Lung (tissue), 12 donors: Measurements from ENCODE around the gene PITX2. TPM values are rescaled to one million over a fixed set of nuclear protein-coding genes. Genes with fewer than 3 reads are reported as not detected.

Experiments
- ATAC-seq: fragments of 200-7000 bp; cut with Tn5 transposase; one replicate; pipeline ENCODE4 v1.9.1; 2020; ENCODE audit warnings: moderate number of reproducible peaks; ENCODE audit not compliant: insufficient read depth, low FRiP score
- DNase-seq, 3 donors: peaks; one replicate each; pipeline ENCODE4 v3.0.0-alpha.2; 2013 to 2017
- H3K27ac ChIP-seq, 2 donors: one replicate each; pipeline ENCODE4 v1.5.1; 2013; ENCODE audit warnings: mild to moderate bottlenecking in 2 of 2, moderate library complexity in 2 of 2, control low read depth in 1 of 2, inconsistent platforms in 1 of 2, low read depth in 1 of 2, low read length in 1 of 2
- H3K27me3 ChIP-seq, 3 donors: one replicate each; pipeline ENCODE4 v1.5.1; 2013; ENCODE audit warnings: low read length in 2 of 3; ENCODE audit not compliant: control insufficient read depth in 3 of 3, insufficient read depth in 3 of 3
- H3K36me3 ChIP-seq, 4 donors: one replicate each; pipeline ENCODE4 v1.5.1; 2013; ENCODE audit warnings: low read length in 4 of 4, mild to moderate bottlenecking in 1 of 4, moderate library complexity in 1 of 4; ENCODE audit not compliant: control insufficient read depth in 4 of 4, insufficient read depth in 4 of 4
- H3K4me1 ChIP-seq, 5 donors: one replicate each; pipeline ENCODE4 v1.5.1; 2013; ENCODE audit warnings: low read length in 5 of 5, mild to moderate bottlenecking in 2 of 5, moderate library complexity in 1 of 5; ENCODE audit not compliant: control insufficient read depth in 5 of 5, insufficient read depth in 5 of 5
- H3K4me3 ChIP-seq: one replicate; pipeline ENCODE4 v1.5.1; 2013; ENCODE audit warnings: mild to moderate bottlenecking, control low read depth, moderate library complexity
- H3K9ac ChIP-seq, 2 donors: one replicate each; pipeline ENCODE4 v1.5.1; 2013; ENCODE audit warnings: low read length in 2 of 2, control low read depth in 1 of 2; ENCODE audit not compliant: insufficient read depth in 1 of 2
- H3K9me3 ChIP-seq, 4 donors: one replicate each; pipeline ENCODE4 v1.5.1; 2013; ENCODE audit warnings: low read length in 3 of 4, mild to moderate bottlenecking in 1 of 4, moderate library complexity in 1 of 4; ENCODE audit not compliant: control insufficient read depth in 4 of 4, insufficient read depth in 3 of 4
- WGBS, 2 donors: extraction: QIAGEN DNeasy Blood & Tissue Kit; methylation state at CpG; one replicate each; pipeline ENCODE4 v1.1.7; 2013; 5-methylcytosine and 5-hydroxymethylcytosine counted together
- polyA plus RNA-seq, 2 donors: library from polyadenylated mRNA; stranded (reverse); fragments of 200-250 nt; gene quantifications; one replicate each; pipeline ENCODE4 v1.2.1, GENCODE V29; 2013
- total RNA-seq, 2 donors: library from RNA; depleted of rRNA in 1 of 2; stranded (reverse); fragments of >200 nt in 1 of 2; gene quantifications; one replicate each; pipeline ENCODE4 v1.2.1, GENCODE V29; 2014 to 2021
- TF ChIP-seq, protein P1 (sequence below): IDR thresholded peaks from 2 replicates; pipeline ENCODE4 v1.5.1; 2012; ENCODE audit warnings: mild to moderate bottlenecking; ENCODE audit errors: control extremely low read depth, extremely low read depth
- donor health status: control.
- donor health status: control.
- donor health status: Bipolar disorder and iron deficiency.
- donor health status: healthy.
- donor health status: DM: yes; HTN: yes; CAD: no.

Gene PITX2
- total and polyA plus RNA-seq, 4 donors = not detected

- Histone ChIP-seq H3K36me3 (no peaks in the 10 kb centered on the region), H3K9ac (no peak overlapping the region), H3K27ac (no peak overlapping the region), H3K4me1 (no peaks in the 10 kb centered on the region), H3K9me3 (peaks cover 0 to 2% (median 0%) of the 10 kb centered on the region in 4 donors), H3K27me3 (no peaks in the 10 kb centered on the region), H3K4me3 (no peak overlapping the region)
- ATAC-seq (peak; percentile 75), DNase-seq (no peak)
- TF ChIP-seq, protein P1, sequence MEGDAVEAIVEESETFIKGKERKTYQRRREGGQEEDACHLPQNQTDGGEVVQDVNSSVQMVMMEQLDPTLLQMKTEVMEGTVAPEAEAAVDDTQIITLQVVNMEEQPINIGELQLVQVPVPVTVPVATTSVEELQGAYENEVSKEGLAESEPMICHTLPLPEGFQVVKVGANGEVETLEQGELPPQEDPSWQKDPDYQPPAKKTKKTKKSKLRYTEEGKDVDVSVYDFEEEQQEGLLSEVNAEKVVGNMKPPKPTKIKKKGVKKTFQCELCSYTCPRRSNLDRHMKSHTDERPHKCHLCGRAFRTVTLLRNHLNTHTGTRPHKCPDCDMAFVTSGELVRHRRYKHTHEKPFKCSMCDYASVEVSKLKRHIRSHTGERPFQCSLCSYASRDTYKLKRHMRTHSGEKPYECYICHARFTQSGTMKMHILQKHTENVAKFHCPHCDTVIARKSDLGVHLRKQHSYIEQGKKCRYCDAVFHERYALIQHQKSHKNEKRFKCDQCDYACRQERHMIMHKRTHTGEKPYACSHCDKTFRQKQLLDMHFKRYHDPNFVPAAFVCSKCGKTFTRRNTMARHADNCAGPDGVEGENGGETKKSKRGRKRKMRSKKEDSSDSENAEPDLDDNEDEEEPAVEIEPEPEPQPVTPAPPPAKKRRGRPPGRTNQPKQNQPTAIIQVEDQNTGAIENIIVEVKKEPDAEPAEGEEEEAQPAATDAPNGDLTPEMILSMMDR = no peak
- WGBS, 2 donors = 68 to 85% methylated on average over 6 of the region's 6 CpGs
Observed at GRCh38 chr4:110653321-110654253, 30.7 kb upstream of the PITX2 start.

DNA sequence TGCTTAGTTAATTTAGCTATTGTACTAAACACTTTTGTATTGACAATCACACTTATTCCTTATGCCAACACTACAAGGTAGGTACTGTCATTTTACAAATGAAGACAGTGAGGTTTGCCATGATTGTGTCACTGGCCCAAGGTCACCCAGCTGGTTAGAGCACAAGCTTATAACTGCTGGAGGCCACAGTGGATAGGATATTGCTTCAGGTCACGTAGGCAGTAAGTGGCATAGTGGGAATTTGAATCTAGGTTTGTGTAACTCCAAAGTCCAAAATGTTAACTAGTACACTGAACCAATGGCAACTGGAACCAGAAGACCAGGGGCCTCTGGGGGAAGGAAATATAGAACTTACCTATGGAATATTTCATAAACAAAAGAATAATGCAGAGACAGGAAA, 21.1 kb upstream of the PITX2 start:
- peaks cover 5 to 86% (median 81%) of the 10 kb centered on the region in 3 donors for H3K27me3 ChIP-seq
- H3K4me1 ChIP-seq = no peaks in the 10 kb centered on the region
- 75 to 78% methylated on average over 1 of the region's 1 CpG for WGBS, 2 donors
- no peak for ATAC-seq
- H3K9me3 ChIP-seq = peaks cover 0 to 6% (median 0%) of the 10 kb centered on the region in 4 donors
- H3K27ac ChIP-seq = no peak overlapping the region
- no peak overlapping the region for H3K4me3 ChIP-seq
- DNase-seq = no peak
- H3K9ac ChIP-seq = no peak overlapping the region
- TF ChIP-seq, protein P1 = no peak
- no peaks in the 10 kb centered on the region for H3K36me3 ChIP-seq

- peaks cover 5 to 92% (median 90%) of the 10 kb centered on the region in 3 donors for H3K27me3 ChIP-seq
- TF ChIP-seq, protein P1 = no peak
- WGBS, 2 donors = 60 to 80% methylated on average over 1 of the region's 1 CpG
- DNase-seq (no peak), ATAC-seq (no peak)
- H3K27ac ChIP-seq = no peak overlapping the region
- peaks cover 0 to 6% (median 0%) of the 10 kb centered on the region in 4 donors for H3K9me3 ChIP-seq
- H3K9ac ChIP-seq = no peak overlapping the region
- no peaks in the 10 kb centered on the region for H3K4me1 ChIP-seq
- no peak overlapping the region for H3K4me3 ChIP-seq
- H3K36me3 ChIP-seq = no peaks in the 10 kb centered on the region
Observed at GRCh38 chr4:110643096-110643495, 20.2 kb upstream of the PITX2 start.
